H1 (cell line): ENCODE results near the gene ATP11A. TPM values are rescaled to one million over a fixed set of nuclear protein-coding genes. Genes with fewer than 3 reads are reported as not detected.

Experiments used
- CHD1 ChIP-seq: IDR thresholded peaks from 2 replicates; pipeline ENCODE4 v1.6.1; 2012; ENCODE audit warnings: low read depth, low read length, improper control_type of control experiment
- HDAC2 ChIP-seq, 2 experiments: fragments of 300-600 bp in 1 of 2; sonication (generic) in 1 of 2; IDR thresholded peaks; 2 replicates each; pipeline ENCODE4 v1.6.1; 2011 to 2012; ENCODE audit warnings: low read depth in 2 of 2, low read length in 2 of 2, mild to moderate bottlenecking in 2 of 2, moderate library complexity in 2 of 2, borderline replicate concordance in 1 of 2, inconsistent platforms in 1 of 2
- KDM1A ChIP-seq: fragments of 200-600, 300-600 bp; sonication (generic); IDR thresholded peaks from 2 replicates; pipeline ENCODE4 v1.7.1; 2016; ENCODE audit warnings: mild to moderate bottlenecking, low read length, borderline replicate concordance
- POLR2AphosphoS5 ChIP-seq: IDR thresholded peaks from 2 replicates; pipeline ENCODE4 v1.6.1; 2011; ENCODE audit warnings: low read depth, low read length
- TCF12 ChIP-seq: IDR thresholded peaks from 2 replicates; pipeline ENCODE4 v1.6.1; 2011; ENCODE audit warnings: low read depth, mild to moderate bottlenecking, low read length
- polyA plus RNA-seq, 7 experiments: library from polyadenylated mRNA; depleted of rRNA in 3 of 7; stranded (reverse) in 5 of 7; unstranded in 2 of 7; fragments of >200 nt in 5 of 7; fragments of 200-250 nt in 2 of 7; gene quantifications; 1 replicate in 5 of 7; 2 replicates in 1 of 7; 4 replicates in 1 of 7; pipeline versions ENCODE4 v1.2.1 to v1.2.3, GENCODE V29; 2011 to 2013; ENCODE audit warnings: missing spikeins in 2 of 7, mixed read lengths in 2 of 7
- total RNA-seq: library from RNA; stranded (reverse); fragmentation: NEBNext Ultra II Directional; extraction: Animal tissue kit (Norgen Biotek cat#: 25700); gene quantifications from 2 replicates; pipeline ENCODE4 v1.2.1, GENCODE V29; 2021
- TF ChIP-seq, protein P1 (sequence below): IDR thresholded peaks from 2 replicates; pipeline ENCODE4 v1.6.1; 2011; ENCODE audit warnings: low read depth, mild to moderate bottlenecking, low read length; ENCODE audit not compliant: insufficient read depth

The ATP11A gene
- total and polyA plus RNA-seq, 2 of the 8 experiments (the other 6 are each of a cell fraction or from before 2014, with no cell fraction given) = 28.8 to 72.9 TPM

GRCh38 chr13:112679381-112679780, 10.5 kb upstream of the ATP11A start (continued):
- no peak for TF ChIP-seq CHD1
- no peak for TF ChIP-seq POLR2AphosphoS5
- TF ChIP-seq HDAC2 (IDR thresholded peaks at IDR 0.05; ENCODE audit: borderline replicate concordance in 1 of 2, low read depth in 2 of 2, low read length in 2 of 2) = no peak
- TF ChIP-seq, protein P1, sequence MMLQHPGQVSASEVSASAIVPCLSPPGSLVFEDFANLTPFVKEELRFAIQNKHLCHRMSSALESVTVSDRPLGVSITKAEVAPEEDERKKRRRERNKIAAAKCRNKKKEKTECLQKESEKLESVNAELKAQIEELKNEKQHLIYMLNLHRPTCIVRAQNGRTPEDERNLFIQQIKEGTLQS = no peak
- TF ChIP-seq KDM1A = no peak
- TF ChIP-seq TCF12 = no peak
